Activated T-helper 17 cell treated with anti-CD3 and anti-CD28 coated beads, Interleukin-2, amount 50 U/mL, for 72 hours (primary cell): ENCODE results near the gene SSH2. TPM values are rescaled to one million over a fixed set of nuclear protein-coding genes. Genes with fewer than 3 reads are reported as not detected.
"Not testable (repeated sequence)": the region's sequence is repeated elsewhere in the genome, so short reads cannot be mapped to it uniquely, and the experiment has no call there.

Experiments used
- ATAC-seq: fragments of 150-1000 bp; cut with Tn5 transposase; replicated peaks from 2 replicates; pipeline ENCODE4 v1.10.0; 2021; ENCODE audit warnings: mild to moderate bottlenecking, moderate library complexity
- H3K27ac Mint-ChIP-seq: one replicate; pipeline ENCODE4 v1.8.0; 2022; ENCODE audit warnings: mixed read lengths
- H3K27me3 Mint-ChIP-seq: one replicate; pipeline ENCODE4 v1.8.0; 2022; ENCODE audit warnings: mixed read lengths
- H3K36me3 Mint-ChIP-seq: one replicate; pipeline ENCODE4 v1.8.0; 2022; ENCODE audit warnings: low read depth, mild to moderate bottlenecking, mixed read lengths
- H3K4me1 Mint-ChIP-seq: one replicate; pipeline ENCODE4 v1.8.0; 2022; ENCODE audit warnings: mixed read lengths
- H3K4me3 Mint-ChIP-seq: one replicate; pipeline ENCODE4 v1.8.0; 2022; ENCODE audit warnings: mild to moderate bottlenecking, mixed read lengths
- H3K9me3 Mint-ChIP-seq: one replicate; pipeline ENCODE4 v1.8.0; 2022; ENCODE audit warnings: mixed read lengths
- total RNA-seq, 2 donors: library from RNA; stranded (reverse); gene quantifications; one replicate each; pipeline ENCODE4 v1.2.3, GENCODE V29; 2022

Gene SSH2
- total RNA-seq, 2 donors from 2014 or later = 49.7 to 50.0 TPM

DNA sequence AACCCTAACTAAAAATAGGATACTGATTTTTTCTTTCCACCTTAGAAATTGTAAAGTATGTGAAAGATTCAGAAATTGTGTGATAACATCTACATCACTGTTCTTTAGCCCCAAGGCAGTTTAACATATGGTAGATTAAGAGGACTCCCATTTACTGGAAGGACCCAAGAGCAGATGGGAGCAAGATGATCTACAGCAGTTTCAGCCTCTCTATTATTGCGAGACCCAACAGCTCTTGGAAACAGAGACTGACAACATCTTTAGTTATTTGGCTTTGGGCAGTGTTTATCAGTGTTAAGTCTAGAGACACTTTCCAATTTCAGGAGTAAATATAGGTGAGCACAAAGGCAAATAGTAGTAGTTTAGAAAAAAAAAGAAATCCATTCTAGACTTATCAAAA, 182.4 kb downstream of the SSH2 start:
- Mint-ChIP-seq H3K4me3 (no peak overlapping the region), H3K9me3 (no peaks in the 10 kb centered on the region), H3K4me1 (peaks cover 25% of the 10 kb centered on the region), H3K27ac (no peak overlapping the region), H3K36me3 (peaks cover 39% of the 10 kb centered on the region), H3K27me3 (no peaks in the 10 kb centered on the region)
- no peak for ATAC-seq

DNA sequence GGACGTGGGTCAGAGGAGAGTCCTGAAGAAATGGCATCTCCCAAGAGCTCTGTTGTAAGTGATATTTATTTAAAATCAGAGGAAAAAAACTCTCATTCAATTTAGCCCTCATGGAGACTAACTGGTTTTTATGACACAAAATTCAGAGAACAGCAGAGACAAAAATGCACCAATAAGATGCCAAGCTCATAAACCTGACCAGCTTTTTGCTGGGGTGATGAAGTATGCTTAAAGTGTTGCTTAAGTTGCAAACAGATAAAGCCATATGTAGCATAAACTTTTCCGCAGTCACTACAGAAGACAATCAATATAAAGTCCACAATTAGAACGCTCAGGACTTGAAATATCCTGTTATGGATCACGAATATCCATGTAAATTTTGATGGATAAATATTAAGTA, 183.4 kb downstream of the SSH2 start:
- Mint-ChIP-seq H3K4me3 (no peak overlapping the region), H3K9me3 (no peaks in the 10 kb centered on the region), H3K27me3 (no peaks in the 10 kb centered on the region), H3K4me1 (peaks cover 25% of the 10 kb centered on the region), H3K36me3 (peaks cover 29% of the 10 kb centered on the region), H3K27ac (no peak overlapping the region)
- ATAC-seq = no peak

DNA sequence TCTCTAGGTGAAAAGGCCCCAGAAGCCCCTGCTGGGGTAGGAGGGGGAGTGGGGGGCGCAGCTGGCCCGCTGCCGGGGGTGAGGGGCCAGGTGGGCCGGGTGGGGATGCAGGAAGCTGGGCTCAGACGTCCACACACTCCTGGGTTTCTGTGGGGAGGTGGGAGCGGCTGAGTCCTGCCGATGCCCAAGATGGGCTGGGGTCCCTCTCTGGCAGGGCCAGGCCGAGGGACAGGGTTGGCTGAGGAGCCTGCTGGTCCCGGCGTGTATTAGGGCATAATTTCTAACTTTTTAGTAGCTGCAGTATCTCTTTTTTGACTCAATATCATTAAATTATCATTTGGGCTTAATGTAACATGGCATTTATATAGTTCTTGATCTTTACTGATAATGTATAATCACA, 185.9 kb downstream of the SSH2 start:
- no peak overlapping the region for H3K27ac Mint-ChIP-seq
- H3K36me3 Mint-ChIP-seq = peaks cover 12% of the 10 kb centered on the region
- peaks cover 22% of the 10 kb centered on the region for H3K4me1 Mint-ChIP-seq
- H3K4me3 Mint-ChIP-seq = no peak overlapping the region
- no peaks in the 10 kb centered on the region for H3K27me3 Mint-ChIP-seq
- H3K9me3 Mint-ChIP-seq = no peaks in the 10 kb centered on the region
- no peak for ATAC-seq

DNA sequence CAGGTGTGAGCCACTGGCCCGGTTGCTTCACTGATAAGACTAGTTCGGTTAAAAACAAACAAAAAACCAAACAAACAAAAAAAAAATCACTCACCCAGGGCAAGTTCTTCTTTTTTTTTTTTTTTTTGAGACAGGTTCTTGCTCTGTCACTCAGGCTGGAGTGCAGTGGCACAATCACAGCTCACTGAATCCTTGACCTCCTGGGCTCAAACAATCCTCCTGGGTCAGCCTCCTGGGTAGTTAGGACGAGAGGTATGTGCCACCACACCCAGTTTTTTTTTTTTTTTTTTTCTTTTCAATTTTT, 187.9 kb downstream of the SSH2 start:
- Mint-ChIP-seq H3K36me3 (peaks cover 5% of the 10 kb centered on the region), H3K27ac (no peak overlapping the region)
- ATAC-seq = no peak

DNA sequence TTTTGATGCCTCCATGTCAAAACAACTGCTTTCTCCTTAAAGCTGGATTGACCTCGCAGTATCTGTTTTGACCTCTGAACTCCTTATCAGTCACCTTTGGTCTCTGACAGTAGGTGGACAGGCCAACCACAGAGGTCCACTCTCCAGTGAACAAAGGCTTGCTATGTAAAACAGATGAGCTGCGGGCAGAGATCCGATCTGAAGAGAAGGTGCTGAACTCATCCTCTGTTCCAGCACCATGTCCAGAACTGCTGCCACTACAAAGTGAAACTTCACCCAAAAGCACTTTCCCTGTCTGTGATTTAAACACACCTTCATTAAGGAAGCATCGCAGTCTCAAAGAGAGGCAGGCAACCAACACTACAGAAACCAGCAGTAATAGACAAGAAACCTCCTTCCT, 190.0 kb downstream of the SSH2 start:
- no peaks in the 10 kb centered on the region for H3K27me3 Mint-ChIP-seq
- no peaks in the 10 kb centered on the region for H3K4me1 Mint-ChIP-seq
- H3K4me3 Mint-ChIP-seq = no peak overlapping the region
- peaks cover 14% of the 10 kb centered on the region for H3K36me3 Mint-ChIP-seq
- ATAC-seq = no peak
- H3K9me3 Mint-ChIP-seq = no peaks in the 10 kb centered on the region
- H3K27ac Mint-ChIP-seq = peak overlapping the region; percentile 7

More for the DNA sequence above, 187.9 kb downstream of the SSH2 start:
- Mint-ChIP-seq H3K9me3 (no peaks in the 10 kb centered on the region), H3K27me3 (no peaks in the 10 kb centered on the region), H3K4me3 (no peak overlapping the region), H3K4me1 (peaks cover 8% of the 10 kb centered on the region)

DNA sequence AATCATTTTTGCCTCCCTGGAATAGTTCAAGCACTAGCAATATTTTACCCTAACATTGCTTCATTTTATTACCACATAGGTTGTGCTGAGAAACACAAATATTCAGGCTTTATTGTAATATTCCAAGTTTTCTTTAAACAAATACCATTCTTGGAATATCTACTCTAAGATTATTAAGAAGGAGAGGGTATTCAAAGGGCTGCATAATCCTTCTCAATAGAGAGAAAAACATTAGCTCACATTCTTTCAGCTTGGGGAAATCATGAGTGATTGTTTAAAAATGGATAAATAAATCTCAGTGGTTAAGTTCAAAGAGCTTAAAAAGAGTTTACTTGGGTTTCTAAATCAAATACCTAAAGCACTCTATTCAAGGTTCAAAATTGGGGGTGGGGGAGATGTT, 195.4 kb downstream of the SSH2 start:
- peaks cover 36% of the 10 kb centered on the region for H3K36me3 Mint-ChIP-seq
- H3K4me3 Mint-ChIP-seq = no peak overlapping the region
- no peak overlapping the region for H3K27ac Mint-ChIP-seq
- no peaks in the 10 kb centered on the region for H3K27me3 Mint-ChIP-seq
- peaks cover 12% of the 10 kb centered on the region for H3K4me1 Mint-ChIP-seq
- ATAC-seq = no peak
- no peaks in the 10 kb centered on the region for H3K9me3 Mint-ChIP-seq

DNA sequence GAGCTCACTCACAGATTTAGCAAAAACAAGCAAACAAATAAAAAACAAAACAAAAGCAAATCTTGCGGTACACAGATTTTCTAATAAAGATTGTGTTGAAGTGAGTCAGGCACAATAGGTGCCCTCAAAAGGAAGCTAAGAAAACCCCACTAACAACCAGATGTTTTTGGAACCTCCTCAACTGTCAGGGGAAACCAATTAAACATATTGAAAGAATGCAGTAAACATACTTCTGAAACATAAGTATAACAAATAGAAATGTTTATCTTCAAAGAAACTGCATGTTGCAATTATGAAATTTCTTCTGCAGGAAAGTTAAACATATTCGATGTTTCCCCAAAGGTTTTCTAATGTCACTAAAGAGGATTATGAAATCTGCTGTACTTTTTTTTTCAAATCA, 196.9 kb downstream of the SSH2 start:
- Mint-ChIP-seq H3K27me3 (no peaks in the 10 kb centered on the region), H3K4me1 (peaks cover 21% of the 10 kb centered on the region), H3K27ac (no peak overlapping the region), H3K36me3 (peaks cover 41% of the 10 kb centered on the region), H3K4me3 (no peak overlapping the region), H3K9me3 (no peaks in the 10 kb centered on the region)
- ATAC-seq = no peak

DNA sequence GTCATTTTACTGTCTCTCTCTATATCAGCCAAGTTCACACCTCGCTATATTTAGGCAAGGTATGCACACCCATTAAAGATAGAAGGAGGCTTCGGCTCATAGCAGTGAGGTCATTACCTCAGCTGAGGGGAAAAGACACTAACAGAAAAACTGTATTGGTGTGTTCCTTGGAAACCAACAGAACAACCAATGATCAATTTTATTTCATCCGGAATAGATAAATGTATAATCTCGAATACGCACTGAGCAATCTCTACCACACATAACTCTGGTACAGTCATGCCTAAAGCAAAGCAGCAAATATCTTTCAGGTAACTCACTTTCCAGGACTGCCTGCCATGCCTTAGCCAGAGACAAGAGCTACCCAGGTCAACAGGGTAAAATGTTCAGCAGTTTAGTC, 197.4 kb downstream of the SSH2 start:
- H3K4me3 Mint-ChIP-seq = no peak overlapping the region
- H3K4me1 Mint-ChIP-seq = peaks cover 24% of the 10 kb centered on the region
- H3K27me3 Mint-ChIP-seq = no peaks in the 10 kb centered on the region
- H3K27ac Mint-ChIP-seq = no peak overlapping the region
- no peak for ATAC-seq
- H3K36me3 Mint-ChIP-seq = peaks cover 47% of the 10 kb centered on the region
- H3K9me3 Mint-ChIP-seq = no peaks in the 10 kb centered on the region

DNA sequence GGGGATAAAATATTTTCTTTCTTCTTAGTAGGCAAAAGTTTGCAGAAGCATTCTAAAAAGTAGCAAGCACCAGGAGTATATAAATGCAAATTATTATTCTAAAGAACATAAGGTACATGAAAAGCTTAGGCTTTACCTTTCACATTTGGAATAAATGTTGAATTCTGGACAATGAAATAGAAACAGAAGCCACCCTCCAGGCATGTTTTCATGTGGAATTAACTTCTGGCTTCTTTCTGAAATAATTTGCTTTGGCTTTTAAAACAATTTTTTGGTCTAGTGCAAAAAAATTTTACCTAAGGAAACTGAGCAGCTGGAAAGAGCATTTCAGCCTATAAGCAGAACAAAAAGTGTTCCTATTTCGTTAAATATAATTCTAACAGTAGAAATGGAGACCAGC, 197.8 kb downstream of the SSH2 start:
- Mint-ChIP-seq H3K4me1 (peaks cover 26% of the 10 kb centered on the region), H3K27me3 (no peaks in the 10 kb centered on the region), H3K9me3 (no peaks in the 10 kb centered on the region), H3K36me3 (peaks cover 50% of the 10 kb centered on the region), H3K27ac (no peak overlapping the region), H3K4me3 (no peak overlapping the region)
- ATAC-seq = no peak

DNA sequence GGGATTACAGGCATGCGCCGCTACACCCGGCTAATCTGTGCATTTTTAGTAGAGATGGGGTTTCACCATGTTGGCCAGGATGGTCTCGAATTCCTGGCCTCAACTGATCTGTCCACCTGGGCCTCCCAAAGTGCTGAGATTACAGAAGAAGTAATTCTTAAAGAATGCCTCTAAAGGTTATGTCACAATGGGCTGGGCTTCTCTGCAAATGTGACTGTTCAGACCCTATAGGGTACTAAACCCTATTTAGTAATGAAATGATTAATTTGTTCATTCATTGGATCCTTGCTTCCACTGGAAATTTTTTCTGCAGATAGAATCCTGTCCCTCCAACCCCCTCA, 198.5 kb downstream of the SSH2 start:
- Mint-ChIP-seq H3K4me1 (peaks cover 32% of the 10 kb centered on the region), H3K4me3 (no peak overlapping the region), H3K27ac (no peak overlapping the region), H3K27me3 (no peaks in the 10 kb centered on the region), H3K9me3 (no peaks in the 10 kb centered on the region), H3K36me3 (peaks cover 50% of the 10 kb centered on the region)
- no peak for ATAC-seq

DNA sequence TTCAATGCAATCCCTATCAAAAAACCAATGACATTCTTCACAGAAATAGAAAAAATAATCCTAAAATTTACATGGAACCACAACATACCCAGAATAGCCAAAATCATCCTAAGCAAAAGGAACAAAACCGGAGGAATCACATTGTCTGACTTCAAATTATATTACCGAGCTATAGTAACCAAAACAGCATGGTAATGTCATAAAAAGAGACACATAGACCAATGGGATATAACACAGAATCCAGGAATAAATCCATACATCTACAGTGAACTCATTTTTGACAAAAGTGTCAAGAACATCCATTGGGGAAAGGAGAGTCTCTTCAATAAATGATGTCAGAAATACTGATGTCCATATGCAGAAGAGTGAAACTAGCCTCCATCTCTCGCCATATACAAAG, 201.5 kb downstream of the SSH2 start:
- H3K4me3 Mint-ChIP-seq = no peak overlapping the region
- no peaks in the 10 kb centered on the region for H3K27me3 Mint-ChIP-seq

DNA sequence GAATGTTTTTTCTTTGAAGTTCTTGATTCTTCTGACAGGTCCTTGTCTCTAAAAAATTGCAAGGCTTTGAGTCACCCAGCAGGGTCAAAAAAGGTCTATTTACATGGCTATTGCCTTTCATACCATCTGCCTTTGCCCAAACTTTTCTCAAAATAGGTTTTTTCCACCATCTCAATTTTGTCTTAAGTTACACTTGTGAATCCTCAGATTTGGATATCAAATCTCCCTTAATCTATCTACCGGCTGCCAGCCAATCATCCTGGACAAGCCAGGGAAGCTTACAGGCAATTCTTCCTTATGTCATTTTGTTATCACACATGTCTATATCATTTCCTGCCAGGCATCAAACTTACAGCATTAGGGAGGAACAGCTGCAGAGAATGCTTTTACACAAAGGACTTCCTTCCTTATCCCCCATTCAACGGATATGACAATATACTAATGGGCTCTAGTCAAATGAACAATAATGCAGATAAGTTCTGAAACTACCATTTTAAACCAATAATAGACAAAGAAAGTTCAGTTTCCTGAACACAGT, 203.2 kb downstream of the SSH2 start:
- peak; percentile 53 for ATAC-seq
- no peaks in the 10 kb centered on the region for H3K9me3 Mint-ChIP-seq
- H3K4me1 Mint-ChIP-seq = peaks cover 63% of the 10 kb centered on the region
- peak overlapping the region; percentile 44 for H3K27ac Mint-ChIP-seq
- peak overlapping the region; percentile 51 for H3K4me3 Mint-ChIP-seq
- H3K36me3 Mint-ChIP-seq = peaks cover 22% of the 10 kb centered on the region
- H3K27me3 Mint-ChIP-seq = no peaks in the 10 kb centered on the region

More for the DNA sequence above, 201.5 kb downstream of the SSH2 start:
- Mint-ChIP-seq H3K4me1 (peaks cover 51% of the 10 kb centered on the region), H3K27ac (peak overlapping the region; percentile 13), H3K36me3 (peaks cover 30% of the 10 kb centered on the region), H3K9me3 (no peaks in the 10 kb centered on the region)
- ATAC-seq = no peak

DNA sequence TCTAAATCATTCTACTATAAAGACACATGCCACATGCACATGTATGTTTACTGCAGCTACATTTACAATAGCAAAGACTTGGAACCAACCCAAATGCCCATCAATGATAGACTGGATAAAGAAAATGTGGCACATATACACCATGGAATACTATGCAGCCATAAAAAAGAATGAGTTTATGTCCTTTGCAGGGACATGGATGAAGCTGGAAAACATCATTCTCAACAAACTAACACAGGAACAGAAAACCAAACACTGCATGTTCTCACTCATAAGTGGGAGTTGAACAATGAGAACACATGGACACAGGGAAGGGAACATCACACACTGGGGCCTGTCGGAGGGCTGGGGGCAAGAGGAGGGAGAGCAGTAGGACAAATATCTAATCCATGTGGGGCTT, 204.6 kb downstream of the SSH2 start:
- Mint-ChIP-seq H3K4me3 (peak overlapping the region; percentile 51), H3K4me1 (peaks cover 63% of the 10 kb centered on the region), H3K36me3 (peaks cover 26% of the 10 kb centered on the region), H3K27ac (peak overlapping the region; percentile 44)
- H3K27me3 Mint-ChIP-seq, H3K9me3 Mint-ChIP-seq, ATAC-seq: not testable (repeated sequence)

DNA sequence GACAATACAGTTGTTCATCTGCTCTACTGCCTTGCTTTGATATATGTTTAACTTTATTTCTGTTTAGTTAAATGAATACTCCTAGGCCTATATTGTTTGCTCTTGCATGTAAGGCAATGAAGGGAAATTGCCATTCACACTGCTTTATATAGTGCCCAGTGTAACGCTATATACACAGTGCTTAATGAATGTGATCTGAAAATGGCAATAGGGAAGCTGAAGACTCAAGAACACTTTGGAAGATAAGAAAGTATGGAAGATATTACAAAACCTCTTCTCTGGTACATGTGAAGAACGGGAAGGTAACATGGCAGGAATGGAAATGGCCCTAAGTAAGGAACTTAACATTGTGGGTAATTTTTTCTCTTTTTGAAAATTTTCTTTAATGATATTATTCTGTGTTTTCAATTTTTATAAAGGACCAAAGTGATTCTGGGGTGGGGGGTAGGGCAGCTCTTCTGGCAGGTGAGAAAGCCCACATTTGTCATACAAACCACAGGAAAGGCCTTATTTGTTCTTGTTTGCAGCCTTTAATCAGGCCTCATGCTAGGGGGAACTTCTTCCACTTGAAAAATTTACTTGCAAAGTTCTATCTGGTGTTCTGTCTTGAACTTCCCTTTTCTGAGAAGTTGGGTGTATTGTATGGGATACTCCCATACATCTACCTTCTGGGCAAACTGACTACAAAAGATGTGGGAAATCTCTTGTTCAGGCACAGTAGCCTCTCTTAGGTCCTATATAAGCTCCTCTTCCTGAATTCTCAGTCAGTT, 206.6 kb downstream of the SSH2 start:
- H3K36me3 Mint-ChIP-seq = peaks cover 21% of the 10 kb centered on the region
- H3K27me3 Mint-ChIP-seq = no peaks in the 10 kb centered on the region
- peak; percentile 41 for ATAC-seq
- H3K4me3 Mint-ChIP-seq = peak overlapping the region; percentile 57
- H3K9me3 Mint-ChIP-seq = no peaks in the 10 kb centered on the region
- H3K27ac Mint-ChIP-seq = peak overlapping the region; percentile 80
- peaks cover 52% of the 10 kb centered on the region for H3K4me1 Mint-ChIP-seq

DNA sequence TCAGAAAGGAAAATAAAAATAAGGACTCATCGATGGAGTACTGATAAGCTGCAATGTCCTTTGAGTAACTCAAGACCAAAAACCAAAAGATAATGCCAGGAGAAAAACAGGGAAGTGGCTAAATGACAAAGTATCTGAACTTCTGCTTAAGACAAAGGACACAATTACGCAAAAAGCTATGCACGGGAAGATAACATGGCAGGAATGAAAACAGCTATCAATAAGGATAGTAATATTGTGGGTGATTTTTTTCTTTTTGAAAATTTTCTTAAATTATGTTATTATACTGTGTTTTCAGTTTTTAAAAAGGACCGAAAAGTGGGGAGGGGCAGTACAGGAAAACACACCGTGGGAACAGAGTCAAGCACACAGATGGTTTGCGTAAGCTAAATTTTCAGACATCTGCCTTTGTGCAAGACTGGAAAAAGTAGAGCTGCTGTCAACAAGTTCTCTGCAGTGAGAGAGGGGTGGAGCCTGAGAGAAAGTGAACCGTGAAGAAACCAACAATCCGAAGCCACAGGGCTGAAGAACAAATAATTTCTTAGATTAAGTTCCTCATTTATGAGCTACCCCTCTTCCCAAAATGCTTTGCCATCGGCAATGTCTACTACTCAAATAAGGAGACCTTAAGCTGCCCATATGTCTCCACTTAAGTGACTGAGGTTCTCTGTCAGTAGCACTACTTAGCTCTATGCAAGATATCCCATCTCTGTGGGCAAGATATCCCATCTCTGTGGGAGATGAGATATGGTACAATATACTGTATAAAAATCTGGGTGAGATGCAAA, 207.4 kb downstream of the SSH2 start:
- Mint-ChIP-seq H3K4me1 (peaks cover 50% of the 10 kb centered on the region), H3K36me3 (peaks cover 13% of the 10 kb centered on the region), H3K9me3 (no peaks in the 10 kb centered on the region), H3K27ac (peak overlapping the region; percentile 80), H3K4me3 (peak overlapping the region; percentile 57), H3K27me3 (no peaks in the 10 kb centered on the region)
- peak; percentile 27 for ATAC-seq
